ENCODE data around the gene MMRN2.

GRCh38 chr10:86888585-86889381 lies 68.6 kb downstream of the MMRN2 start:
- TF ChIP-seq CTCF (IDR thresholded peaks at IDR 0.05) (no peak), POLR2A (IDR thresholded peaks at IDR 0.05) (no peak)

Data from thyroid gland (tissue), 4 donors.